Glutamatergic neuron (in vitro differentiated cells): ENCODE measurements around the gene PDE6G. TPM values are rescaled to one million over a fixed set of nuclear protein-coding genes. Genes with fewer than 3 reads are reported as not detected.
"Not testable (repeated sequence)": the region's sequence is repeated elsewhere in the genome, so short reads cannot be mapped to it uniquely, and the experiment has no call there.

Experiments
- DNase-seq: peaks from one replicate; pipeline ENCODE4 v3.0.0; 2022
- H3K27ac Mint-ChIP-seq: one replicate; pipeline ENCODE4 v1.8.0; 2020; ENCODE audit warnings: mild to moderate bottlenecking, mixed read lengths, inconsistent platforms; ENCODE audit not compliant: unreplicated experiment
- H3K27me3 Mint-ChIP-seq: one replicate; pipeline ENCODE4 v1.8.0; 2020; ENCODE audit warnings: mild to moderate bottlenecking, moderate library complexity, mixed read lengths, inconsistent platforms; ENCODE audit not compliant: unreplicated experiment
- H3K36me3 Mint-ChIP-seq: one replicate; pipeline ENCODE4 v1.8.0; 2020; ENCODE audit warnings: mild to moderate bottlenecking, mixed read lengths, inconsistent platforms; ENCODE audit not compliant: unreplicated experiment
- H3K4me1 Mint-ChIP-seq: one replicate; pipeline ENCODE4 v1.8.0; 2020; ENCODE audit warnings: mild to moderate bottlenecking, low read depth, mixed read lengths, inconsistent platforms; ENCODE audit not compliant: unreplicated experiment
- H3K4me3 Mint-ChIP-seq: one replicate; pipeline ENCODE4 v1.8.0; 2020; ENCODE audit warnings: mild to moderate bottlenecking, mixed read lengths, inconsistent platforms; ENCODE audit not compliant: unreplicated experiment
- H3K9me3 Mint-ChIP-seq: one replicate; pipeline ENCODE4 v1.8.0; 2020; ENCODE audit warnings: mild to moderate bottlenecking, moderate library complexity, mixed read lengths, inconsistent platforms; ENCODE audit not compliant: unreplicated experiment
- total RNA-seq: library from RNA; stranded (reverse); fragmentation: NEBNext Ultra II Directional; extraction: Animal tissue kit (Norgen Biotek cat#: 25700); gene quantifications from one replicate; pipeline ENCODE4 v1.2.1, GENCODE V29; 2021; ENCODE audit not compliant: unreplicated experiment
- TF ChIP-seq, protein P1 (sequence below): fragments of 200-600 bp; sonication (generic); IDR thresholded peaks from one replicate; pipeline ENCODE4 v1.5.0; 2021; ENCODE audit not compliant: partially characterized antibody, unreplicated experiment

The PDE6G gene
- total RNA-seq, 1 donor from 2014 or later = not detected

DNA sequence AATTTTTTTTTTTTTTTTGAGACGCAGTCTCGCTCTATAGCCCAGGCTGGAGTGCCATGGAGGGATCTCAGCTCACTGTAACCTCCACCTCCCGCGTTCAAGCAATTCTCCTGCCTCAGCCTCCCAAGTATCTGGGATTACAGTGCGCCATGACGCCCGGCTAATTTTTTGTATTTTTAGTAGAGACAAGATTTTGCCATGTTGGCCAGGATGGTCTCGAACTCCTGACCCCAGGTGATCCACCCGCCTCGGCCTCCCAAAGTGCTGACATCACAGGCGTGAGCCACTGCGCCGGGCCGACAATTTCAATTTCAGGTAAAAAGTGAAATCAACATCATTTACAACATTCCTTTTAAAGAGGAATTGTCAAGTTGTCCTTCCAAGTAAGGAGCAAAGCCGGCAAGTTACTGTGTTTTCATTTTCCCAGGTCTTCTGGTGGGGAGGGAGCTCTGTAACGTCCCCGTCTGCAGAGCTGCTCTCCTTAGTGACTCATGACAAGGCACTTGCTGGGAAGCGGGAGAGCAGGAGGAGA is 20.3 kb downstream of the PDE6G start:
- Mint-ChIP-seq H3K36me3 (no peaks in the 10 kb centered on the region), H3K27ac (peak overlapping the region; percentile 88), H3K27me3 (peaks cover 2% of the 10 kb centered on the region), H3K4me3 (peak overlapping the region; percentile 97), H3K4me1 (peaks cover 5% of the 10 kb centered on the region), H3K9me3 (peaks cover 2% of the 10 kb centered on the region)
- TF ChIP-seq, protein P1, sequence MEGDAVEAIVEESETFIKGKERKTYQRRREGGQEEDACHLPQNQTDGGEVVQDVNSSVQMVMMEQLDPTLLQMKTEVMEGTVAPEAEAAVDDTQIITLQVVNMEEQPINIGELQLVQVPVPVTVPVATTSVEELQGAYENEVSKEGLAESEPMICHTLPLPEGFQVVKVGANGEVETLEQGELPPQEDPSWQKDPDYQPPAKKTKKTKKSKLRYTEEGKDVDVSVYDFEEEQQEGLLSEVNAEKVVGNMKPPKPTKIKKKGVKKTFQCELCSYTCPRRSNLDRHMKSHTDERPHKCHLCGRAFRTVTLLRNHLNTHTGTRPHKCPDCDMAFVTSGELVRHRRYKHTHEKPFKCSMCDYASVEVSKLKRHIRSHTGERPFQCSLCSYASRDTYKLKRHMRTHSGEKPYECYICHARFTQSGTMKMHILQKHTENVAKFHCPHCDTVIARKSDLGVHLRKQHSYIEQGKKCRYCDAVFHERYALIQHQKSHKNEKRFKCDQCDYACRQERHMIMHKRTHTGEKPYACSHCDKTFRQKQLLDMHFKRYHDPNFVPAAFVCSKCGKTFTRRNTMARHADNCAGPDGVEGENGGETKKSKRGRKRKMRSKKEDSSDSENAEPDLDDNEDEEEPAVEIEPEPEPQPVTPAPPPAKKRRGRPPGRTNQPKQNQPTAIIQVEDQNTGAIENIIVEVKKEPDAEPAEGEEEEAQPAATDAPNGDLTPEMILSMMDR = no peak
- no peak for DNase-seq

DNA sequence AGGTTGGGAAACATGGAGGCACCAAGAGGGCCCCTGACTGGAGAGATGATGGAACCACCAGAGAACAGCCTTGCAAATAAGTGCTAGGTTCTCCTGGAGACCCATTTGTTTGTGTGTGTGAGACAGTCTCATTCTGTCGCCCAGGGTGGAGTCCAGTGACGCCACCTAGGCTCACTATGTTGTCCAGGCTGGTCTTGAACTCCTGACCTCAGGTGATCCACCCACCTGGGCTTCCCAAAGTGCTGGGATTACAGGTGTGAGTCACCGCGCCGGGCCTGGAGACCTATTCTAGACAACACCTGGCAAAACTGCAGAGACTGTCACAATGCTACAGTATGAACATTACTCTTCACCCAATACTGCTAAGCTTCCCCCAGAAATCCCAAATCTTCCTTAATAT is 20.9 kb downstream of the PDE6G start:
- TF ChIP-seq, protein P1 = no peak
- Mint-ChIP-seq H3K4me1 (peaks cover 5% of the 10 kb centered on the region), H3K27ac (peak overlapping the region; percentile 88), H3K9me3 (peaks cover 2% of the 10 kb centered on the region), H3K27me3 (peaks cover 2% of the 10 kb centered on the region), H3K4me3 (peak overlapping the region; percentile 97), H3K36me3 (no peaks in the 10 kb centered on the region)
- DNase-seq = no peak

DNA sequence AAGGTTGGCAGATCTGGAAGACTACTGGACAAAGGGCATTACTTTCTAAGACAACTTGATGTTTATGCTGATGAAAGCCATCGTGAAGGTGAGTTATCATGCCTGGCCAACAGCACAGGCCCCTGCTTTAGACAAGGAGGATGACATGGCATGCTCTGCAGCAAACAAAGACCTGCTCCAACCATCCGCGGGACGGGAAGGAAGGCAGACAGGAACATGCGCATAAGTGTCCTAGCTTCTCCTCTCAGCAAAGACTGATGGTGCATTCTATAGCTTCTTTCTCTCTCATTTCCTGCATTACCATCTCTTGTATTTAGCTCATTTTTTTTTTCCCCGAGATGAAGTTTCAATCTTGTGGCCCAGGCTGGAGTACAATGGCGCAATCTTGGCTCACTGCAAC is 24.9 kb downstream of the PDE6G start:
- no peak for DNase-seq
- no peak overlapping the region for H3K4me3 Mint-ChIP-seq
- H3K9me3 Mint-ChIP-seq = peaks cover 2% of the 10 kb centered on the region
- TF ChIP-seq, protein P1 = no peak
- no peak overlapping the region for H3K27ac Mint-ChIP-seq
- H3K36me3 Mint-ChIP-seq = peaks cover under 1% of the 10 kb centered on the region
- peaks cover 5% of the 10 kb centered on the region for H3K4me1 Mint-ChIP-seq
- peaks cover 2% of the 10 kb centered on the region for H3K27me3 Mint-ChIP-seq

DNA sequence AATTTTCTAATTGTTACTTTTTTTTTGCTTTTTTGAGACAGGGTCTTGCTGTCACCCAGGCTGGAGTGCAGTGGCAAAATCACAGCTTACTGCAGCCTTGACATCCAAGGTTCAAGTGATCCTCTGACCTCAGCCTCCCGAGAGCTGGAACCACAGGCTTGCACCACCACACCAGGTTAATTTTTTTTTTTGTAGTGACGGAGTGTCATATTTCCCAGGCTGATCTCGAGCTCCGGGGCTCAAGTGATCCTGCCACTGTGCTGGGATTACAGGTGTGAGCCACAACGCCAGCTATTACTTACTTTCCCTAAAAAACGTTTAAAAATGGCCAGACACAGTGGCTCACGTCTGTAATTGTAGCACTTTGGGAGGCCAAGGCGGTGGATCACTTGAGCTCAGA is 26.1 kb downstream of the PDE6G start:
- Mint-ChIP-seq H3K36me3 (peaks cover 8% of the 10 kb centered on the region), H3K27me3 (peaks cover 2% of the 10 kb centered on the region), H3K9me3 (no peaks in the 10 kb centered on the region)

DNA sequence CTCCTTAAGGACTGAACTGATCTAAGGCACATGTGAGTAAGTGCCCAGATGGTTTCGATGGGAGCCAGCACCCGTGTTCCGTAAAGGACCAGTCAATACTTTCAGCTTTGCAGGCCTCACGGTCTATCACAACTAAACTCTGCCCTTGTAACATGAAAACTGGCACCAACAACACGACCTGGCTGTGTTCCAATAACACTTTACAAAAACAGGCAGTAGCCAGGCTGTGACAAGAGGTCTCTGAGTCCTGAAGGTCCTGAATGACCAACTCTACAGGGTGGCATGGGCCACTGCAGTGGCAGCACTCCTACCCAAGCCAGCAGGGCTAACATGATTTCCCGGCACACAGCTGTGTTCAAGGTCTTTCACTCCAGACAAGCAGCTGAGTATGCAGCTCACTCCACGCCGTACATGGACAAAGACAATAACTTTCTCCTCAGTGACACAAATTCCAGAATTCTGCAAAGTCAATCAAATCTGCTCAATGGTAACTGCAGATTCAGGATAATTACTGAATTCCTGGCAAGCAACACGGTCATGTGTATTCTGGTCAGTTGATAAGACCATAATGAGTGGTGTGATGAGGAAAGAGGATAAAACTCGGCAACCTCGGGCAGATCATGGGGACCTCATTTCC is 34.7 kb downstream of the PDE6G start:
- Mint-ChIP-seq H3K9me3 (peaks cover 5% of the 10 kb centered on the region), H3K27ac (no peak overlapping the region), H3K4me1 (peaks cover 4% of the 10 kb centered on the region), H3K36me3 (peaks cover 24% of the 10 kb centered on the region), H3K27me3 (peaks cover 8% of the 10 kb centered on the region), H3K4me3 (no peak overlapping the region)
- no peak for DNase-seq
- TF ChIP-seq, protein P1 = no peak

More for the DNA sequence above, 26.1 kb downstream of the PDE6G start:
- Mint-ChIP-seq H3K4me1 (peaks cover 2% of the 10 kb centered on the region), H3K27ac (no peak overlapping the region), H3K4me3 (no peak overlapping the region)
- TF ChIP-seq, protein P1 = no peak
- no peak for DNase-seq

DNA sequence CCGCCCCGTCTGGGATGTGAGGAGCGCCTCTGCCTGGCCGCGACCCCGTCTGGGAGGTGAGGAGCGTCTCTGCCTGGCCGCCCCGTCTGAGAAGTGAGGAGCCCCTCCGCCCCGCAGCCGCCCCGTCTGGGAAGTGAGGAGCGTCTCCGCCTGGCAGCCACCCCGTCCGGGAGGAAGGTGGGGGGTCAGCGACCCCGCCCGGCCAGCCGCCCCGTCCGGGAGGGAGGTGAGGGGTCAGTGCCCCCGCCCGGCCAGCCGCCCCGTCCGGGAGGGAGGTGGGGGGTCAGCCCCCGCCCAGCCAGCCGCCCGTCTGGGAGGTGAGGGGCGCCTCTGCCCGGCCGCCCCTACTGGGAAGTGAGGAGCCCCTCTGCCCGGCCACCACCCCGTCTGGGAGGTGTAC is 38.0 kb downstream of the PDE6G start:
- DNase-seq, H3K36me3 Mint-ChIP-seq, H3K4me3 Mint-ChIP-seq, H3K27ac Mint-ChIP-seq, H3K27me3 Mint-ChIP-seq: not testable (repeated sequence)
- peaks cover 27% of the 10 kb centered on the region for H3K4me1 Mint-ChIP-seq
- H3K9me3 Mint-ChIP-seq = peaks cover 22% of the 10 kb centered on the region
